Measurements from ENCODE around the gene BLVRB.
"Not testable (repeated sequence)": the region's sequence is repeated elsewhere in the genome, so short reads cannot be mapped to it uniquely, and the experiment has no call there.

Gene BLVRB

DNA sequence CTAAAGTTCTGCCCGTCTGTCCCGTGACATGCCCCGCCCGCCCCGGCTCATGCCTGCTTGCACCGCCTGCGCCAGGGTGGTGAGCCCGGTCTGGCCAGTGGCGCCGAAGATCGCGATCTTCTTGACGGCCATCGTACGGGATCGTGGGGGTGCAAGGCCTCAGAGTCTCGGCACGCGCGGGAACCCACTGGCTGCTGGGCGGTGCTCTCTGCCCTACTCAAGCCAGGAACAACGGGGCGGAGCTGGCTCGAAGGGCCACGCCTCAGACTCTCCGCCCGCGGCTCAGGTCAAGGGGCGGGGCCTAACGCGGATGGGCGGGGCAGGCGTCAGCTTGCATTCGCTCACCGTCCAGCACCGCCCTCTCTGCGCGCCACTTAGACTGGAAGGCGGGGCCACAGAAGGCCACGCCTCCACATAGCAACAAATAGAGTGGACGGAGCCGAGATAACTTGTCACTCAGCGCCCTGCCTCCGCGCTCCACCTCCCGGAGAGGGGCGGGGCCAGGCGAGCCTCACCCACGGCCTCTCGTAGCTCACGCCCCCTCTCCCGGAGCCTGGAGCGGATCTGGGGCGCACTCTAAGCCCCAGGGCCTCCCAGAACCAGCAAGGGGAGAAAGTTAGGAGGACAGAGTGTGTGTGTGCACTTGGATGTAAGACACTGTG, at the start of gene BLVRB:
Gene BLVRB, minus strand, starts transcription at position 189 of the 662 bp plus-strand sequence. Its CDS starts 57 bp downstream, at position 132.
- in situ Hi-C loops (cut with MboI; ENCODE audit: low sequenced_read_pairs), result no loop called here

DNA sequence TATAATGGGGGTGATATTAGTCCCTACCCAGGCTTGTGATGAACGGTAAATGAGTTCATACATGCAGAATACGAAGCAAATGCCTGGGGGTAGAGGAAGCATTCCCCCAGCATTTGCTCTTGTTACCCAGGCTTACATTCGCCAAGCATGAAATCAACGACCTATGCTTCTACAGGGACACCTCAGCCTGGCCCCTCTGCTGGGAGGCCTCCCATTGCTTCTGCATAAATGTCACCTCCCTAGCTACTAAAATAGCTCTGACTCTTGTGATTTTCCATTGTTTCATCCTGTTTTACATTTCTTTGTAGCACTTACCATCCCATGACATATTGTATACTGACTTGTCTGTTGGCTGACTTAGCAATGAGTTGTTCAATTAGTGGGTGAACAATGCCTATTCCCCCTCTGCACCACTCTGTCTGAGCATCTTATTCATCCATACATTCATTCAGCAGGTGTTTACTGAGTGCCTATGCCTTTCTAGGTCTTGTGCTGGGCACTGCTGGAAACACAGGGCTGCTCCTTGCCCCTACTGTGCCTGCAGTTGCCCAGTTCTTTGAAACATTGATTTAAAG, 48.3 kb upstream of the BLVRB start:
- in situ Hi-C loops (cut with MboI; ENCODE audit: low sequenced_read_pairs), result no loop called here

DNA sequence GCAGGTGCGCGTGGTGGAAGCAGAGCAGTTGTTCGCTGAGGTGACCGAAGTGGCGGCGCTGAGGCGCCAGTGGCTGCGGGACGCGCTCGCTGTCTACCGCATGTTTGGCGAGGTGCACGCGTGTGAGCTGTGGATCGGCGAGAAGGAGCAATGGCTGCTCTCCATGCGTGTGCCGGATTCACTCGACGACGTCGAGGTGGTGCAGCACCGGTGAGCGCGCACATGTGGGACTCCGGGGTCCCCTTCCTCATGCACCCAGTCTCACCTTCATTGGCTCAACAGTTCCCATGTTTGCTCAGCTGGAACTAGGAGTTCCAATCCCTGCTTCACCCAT, 47.8 kb upstream of the BLVRB start:
- in situ Hi-C loops (cut with MboI; ENCODE audit: low sequenced_read_pairs), result no loop called here

DNA sequence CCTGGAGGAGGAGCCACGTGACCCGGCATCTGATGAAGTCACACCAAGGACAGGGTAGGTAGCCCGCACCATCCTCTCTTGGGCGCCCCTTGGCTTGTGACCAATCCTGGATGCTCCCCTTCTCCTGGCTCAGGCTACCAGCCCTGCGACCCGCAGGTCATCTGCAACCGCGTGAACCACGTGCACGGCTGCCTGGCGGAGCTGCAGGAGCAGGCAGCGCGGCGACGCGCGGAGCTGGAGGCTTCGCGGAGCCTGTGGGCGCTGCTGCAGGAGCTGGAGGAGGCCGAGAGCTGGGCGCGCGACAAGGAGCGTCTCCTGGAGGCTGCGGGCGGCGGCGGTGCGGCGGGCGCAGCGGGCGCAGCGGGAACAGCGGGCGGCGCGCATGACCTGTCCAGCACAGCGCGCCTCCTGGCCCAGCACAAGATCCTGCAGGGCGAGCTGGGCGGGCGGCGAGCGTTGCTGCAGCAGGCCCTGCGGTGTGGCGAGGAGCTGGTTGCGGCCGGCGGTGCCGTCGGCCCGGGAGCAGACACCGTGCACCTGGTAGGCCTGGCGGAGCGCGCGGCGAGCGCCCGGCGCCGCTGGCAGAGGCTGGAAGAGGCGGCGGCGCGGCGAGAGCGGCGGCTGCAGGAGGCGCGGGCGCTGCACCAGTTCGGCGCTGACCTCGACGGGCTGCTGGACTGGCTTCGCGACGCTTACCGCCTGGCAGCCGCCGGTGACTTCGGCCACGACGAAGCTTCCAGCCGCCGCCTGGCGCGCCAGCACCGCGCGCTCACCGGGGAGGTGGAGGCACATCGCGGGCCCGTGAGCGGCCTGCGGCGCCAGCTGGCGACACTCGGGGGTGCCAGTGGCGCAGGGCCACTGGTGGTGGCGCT, 47.2 kb upstream of the BLVRB start:
- in situ Hi-C loops (cut with MboI; ENCODE audit: low sequenced_read_pairs), result no loop called here

DNA sequence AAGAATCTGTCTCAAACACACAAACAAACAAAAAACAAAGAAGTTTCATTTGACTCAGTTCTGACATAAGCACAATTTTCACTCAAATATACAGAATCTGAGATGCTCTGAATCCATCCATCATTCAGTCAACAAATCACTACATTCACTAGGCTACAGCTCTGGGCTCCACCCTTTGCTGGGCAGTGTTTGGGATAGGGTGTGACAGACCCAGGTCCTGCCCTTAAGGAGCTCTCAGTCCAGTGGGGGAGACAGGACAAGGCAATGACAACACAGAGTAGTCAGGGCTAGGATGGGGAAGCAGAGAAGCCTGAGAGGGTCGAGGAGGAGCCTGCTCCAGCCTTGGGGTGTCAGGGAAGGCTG, 46.5 kb upstream of the BLVRB start:
- in situ Hi-C loops (cut with MboI; ENCODE audit: low sequenced_read_pairs), result no loop called here

DNA sequence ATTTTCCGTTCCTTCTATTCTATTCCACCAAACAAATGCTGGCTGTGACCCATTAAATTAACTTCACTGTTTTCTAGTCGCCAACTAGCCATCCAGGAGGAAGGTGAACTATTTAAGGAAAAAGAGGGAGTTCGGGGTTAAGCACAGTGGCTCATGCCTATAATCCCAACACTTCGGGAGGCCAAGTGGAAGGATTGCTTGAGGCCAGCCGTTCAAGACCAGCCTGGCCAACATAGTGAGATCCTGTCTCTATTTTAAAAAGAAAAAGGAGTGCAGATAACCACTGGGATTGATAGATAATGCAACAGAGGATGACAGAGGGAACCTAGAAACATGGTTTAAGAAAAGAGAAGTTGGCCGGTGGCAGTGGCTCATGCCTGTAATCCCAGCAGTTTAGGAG, 45.9 kb upstream of the BLVRB start:
- in situ Hi-C loops (cut with MboI; ENCODE audit: low sequenced_read_pairs), result no loop called here

DNA sequence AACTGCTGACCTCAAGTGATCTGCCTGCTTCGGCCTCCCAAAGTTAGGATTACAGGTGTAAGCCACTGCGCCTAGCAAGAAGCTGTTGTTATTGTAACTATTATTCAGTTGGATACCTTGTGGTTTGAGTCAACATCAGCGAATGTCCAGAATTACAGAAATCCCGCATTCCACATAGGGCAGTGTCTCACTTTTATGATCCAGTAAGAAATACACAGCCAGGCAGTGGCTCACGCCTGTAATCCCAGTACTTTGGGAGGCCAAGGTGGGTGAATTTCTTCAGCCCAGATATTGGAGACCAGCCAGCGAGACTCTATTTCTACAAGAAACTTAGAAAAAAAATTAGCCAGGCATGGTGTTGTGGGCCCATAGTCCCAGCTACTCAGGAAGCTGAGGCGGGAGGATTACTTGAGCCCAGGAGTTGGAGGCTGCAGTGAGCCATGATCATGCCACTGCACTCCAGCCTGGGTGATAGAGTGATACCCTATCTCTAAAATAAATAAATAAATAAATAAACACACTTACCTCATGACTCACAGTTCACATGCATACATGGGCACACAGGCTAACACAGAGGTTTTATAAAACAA, 45.1 kb upstream of the BLVRB start:
- in situ Hi-C loops (cut with MboI; ENCODE audit: low sequenced_read_pairs), result no loop called here

DNA sequence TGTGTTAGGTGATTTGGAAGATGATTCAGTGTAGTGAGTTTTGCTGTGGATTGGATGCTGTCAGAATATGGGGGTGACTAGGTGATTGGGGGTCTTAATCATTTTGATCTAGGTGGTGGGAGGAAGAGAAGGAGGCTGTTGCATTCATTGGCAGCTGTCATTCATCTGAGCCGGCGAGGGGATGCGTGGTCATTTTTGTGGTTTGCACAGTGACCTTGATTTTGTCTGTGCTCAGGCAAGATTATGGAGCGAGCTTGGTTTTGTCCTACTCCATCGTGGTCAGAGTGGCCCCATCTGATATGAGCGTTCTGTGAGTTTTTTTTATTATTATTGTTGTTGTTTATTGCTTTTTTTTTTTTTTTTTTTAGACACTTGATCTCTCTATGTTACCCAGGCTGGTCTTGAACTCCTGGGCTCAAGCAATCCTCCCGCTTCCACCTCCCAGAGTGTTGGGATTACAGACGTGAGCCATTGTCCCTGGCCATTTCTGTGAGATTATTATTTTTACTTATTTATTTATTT, 43.3 kb upstream of the BLVRB start:
- in situ Hi-C loops (cut with MboI; ENCODE audit: low sequenced_read_pairs), result no loop called here

DNA sequence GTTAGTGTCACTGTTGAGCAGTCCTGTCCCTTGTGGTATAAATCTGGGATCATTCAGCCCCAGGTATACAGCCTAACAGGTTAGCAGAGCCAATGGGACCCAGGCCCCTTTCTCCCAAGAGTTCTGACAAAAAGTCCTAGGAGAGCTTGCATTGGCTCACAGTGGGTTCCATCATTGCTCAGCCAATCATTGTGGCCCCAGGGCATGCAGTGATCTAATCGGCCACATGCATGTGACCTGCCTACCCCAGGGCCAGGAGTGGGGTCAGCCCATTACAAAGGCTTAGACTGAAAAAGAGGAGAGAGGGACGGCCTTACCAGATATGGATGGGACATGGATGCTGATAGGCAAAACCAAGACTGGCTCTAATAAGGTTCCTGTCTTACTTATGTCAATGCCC, 42.3 kb upstream of the BLVRB start:
- in situ Hi-C loops (cut with MboI; ENCODE audit: low sequenced_read_pairs), result no loop called here

DNA sequence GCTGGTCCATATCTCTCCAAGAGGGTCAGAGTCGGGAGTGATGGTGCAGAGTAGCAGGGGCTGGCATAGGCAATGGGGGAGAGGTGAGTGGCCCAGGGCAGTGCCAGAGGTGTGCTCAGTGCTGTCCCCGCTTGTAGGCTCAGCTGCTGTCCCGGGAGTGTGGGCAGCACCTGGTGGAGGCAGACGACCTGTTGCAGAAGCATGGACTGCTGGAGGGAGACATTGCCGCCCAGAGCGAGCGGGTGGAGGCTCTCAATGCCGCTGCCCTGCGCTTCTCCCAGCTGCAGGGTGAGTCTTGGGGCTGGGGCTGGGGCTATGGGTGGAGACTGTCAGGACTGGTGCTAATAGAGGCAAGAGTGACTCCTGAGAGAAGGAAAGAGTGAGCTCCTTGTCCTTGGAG, 40.6 kb upstream of the BLVRB start:
- in situ Hi-C loops (cut with MboI; ENCODE audit: low sequenced_read_pairs), result no loop called here

DNA sequence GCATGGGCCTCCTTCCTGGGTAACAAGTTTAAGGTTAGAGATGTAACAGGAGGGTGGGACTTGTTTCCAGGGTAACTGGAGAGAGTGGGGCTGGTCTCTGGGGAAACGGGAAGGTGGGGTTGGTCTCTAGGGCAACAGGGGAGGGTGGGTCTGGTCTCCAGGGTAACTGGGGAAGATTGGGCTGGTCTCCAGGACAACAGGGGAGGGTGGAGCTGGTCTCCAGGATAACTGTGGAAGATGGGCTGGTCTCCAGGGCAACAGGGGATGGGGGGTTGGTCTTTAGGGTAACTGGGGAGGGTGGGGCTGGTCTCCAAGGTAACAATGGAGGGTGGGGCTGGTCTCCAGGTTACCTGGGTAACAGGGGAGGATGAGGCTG, 37.8 kb upstream of the BLVRB start:
- in situ Hi-C loops (cut with MboI; ENCODE audit: low sequenced_read_pairs), result no loop called here

DNA sequence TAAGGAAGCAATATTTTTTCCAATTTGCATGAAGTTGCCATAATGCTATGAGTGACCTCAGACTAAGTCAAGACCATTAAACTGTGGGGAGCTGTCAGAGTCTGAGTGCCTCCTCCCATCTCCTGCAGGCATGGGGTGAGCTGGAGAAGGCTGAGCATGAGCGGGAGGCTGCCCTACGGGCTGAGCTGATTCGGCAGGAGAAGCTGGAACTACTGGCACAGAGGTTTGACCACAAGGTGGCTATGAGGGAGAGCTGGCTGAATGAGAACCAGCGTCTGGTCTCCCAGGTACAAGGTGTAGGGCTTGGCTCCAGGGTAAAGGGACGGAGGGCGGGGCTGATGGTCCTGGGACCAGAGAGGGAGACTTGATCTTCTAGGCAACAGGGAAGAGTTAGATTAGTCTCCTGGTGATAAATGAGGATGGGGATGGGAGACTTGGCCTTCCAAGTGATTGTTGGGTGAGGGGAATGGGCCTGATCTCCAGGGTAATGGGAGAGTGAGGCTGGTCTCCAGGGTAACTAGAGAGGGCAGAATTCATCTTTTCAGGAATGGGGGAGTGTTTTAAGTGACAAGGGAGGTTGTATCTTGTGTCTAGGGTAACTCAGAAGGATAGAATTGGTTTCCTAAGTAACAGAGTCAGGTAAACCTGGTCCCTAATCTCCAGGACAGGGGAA, 37.2 kb upstream of the BLVRB start:
- in situ Hi-C loops (cut with MboI; ENCODE audit: low sequenced_read_pairs), result no loop called here

DNA sequence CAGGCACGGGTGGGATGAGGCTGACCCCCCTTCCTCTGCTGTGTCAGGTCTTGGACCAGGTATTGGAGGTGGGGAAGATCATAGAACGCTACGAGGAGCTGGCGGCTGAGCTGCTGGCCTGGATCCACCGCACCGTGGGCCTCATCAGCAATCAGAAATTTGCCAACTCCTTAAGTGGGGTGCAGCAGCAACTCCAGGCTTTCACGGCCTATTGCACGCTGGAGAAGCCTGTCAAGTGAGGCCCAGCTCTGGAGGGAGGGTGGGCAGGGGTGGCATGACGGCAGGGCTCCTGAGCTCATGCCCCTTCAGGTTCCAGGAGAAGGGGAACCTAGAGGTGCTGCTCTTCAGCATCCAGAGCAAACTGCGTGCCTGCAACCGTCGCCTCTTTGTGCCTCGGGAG, 36.5 kb upstream of the BLVRB start:
- in situ Hi-C loops (cut with MboI; ENCODE audit: low sequenced_read_pairs), result no loop called here

DNA sequence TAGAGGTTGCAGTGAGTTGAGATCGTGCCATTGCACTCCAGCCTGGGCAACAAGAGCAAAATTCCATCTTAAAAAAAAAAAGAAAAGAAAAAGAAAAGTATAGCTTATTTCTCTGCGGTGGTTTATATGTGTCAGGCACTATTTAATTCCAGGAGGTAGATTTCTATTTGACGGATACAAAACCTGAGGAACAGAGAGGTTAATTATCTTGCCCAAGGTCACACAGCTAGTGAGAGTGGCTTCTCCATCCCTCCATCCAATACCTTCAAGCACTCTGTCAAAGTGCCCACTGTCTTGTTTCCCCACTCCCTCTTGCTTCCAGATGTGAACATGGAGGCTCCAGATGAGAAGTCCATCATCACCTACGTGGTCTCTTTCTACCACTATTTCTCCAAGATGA, 36.1 kb upstream of the BLVRB start:
- in situ Hi-C loops (cut with MboI; ENCODE audit: low sequenced_read_pairs), result no loop called here

DNA sequence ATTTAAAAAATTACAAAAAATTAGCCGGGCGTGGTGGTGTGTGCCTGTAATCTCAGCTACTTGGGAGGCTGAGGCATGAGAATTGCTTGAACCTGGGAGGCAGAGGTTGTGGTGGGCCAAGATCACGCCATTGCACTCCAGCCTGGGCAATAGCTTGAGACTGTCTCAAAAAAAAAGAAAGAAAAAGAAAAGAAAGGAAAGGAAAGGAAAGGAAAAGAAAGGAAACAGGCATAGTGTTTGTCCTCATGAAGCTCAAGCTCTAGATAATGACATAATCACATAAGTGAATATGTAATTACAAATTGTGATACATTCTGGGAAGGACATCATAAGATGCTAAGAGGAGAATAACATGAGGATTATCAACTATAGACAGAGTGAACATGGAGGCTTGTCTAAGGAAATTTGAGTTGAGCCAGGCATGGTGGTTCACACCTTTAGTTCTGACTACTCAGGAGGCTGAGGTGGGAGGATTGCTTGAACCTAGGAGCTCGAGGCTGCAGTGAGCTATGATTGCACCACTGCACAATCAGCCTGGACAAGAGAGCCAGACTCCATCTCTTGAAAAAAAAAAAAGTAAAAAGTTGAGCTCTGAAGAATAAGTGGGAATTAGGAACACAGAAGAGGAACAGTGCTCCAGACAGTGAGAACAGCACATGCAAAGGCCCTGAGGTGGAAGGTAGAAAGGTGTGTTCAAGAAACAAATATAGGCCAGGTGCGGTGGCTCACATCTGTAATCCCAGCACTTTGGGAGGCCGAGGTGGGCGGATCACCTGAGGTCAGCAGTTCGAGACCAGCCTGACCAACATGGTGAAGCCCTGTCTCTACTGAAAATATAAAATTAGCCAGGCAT, 35.4 kb upstream of the BLVRB start:
- in situ Hi-C loops (cut with MboI; ENCODE audit: low sequenced_read_pairs), result not testable (repeated sequence)

DNA sequence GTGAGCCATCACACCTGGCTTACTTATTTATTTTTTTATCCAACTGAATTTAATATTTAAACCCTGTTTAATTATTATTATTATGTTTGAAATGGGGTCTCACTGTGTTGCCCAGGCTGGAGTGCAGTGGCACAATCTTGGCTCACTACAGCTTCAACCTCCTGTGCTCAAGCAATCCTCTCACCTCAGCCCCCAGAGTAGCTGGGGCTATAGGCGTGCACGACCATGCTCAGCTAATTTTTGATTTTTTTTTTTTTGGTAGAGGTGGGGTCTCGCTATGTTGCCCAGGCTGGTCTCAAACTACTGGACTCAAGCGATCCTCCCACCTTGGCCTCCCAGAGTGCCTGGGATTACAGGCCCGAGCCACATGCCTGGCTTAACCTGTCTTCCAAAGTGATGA, 33.8 kb upstream of the BLVRB start:
- in situ Hi-C loops (cut with MboI; ENCODE audit: low sequenced_read_pairs), result no loop called here

DNA sequence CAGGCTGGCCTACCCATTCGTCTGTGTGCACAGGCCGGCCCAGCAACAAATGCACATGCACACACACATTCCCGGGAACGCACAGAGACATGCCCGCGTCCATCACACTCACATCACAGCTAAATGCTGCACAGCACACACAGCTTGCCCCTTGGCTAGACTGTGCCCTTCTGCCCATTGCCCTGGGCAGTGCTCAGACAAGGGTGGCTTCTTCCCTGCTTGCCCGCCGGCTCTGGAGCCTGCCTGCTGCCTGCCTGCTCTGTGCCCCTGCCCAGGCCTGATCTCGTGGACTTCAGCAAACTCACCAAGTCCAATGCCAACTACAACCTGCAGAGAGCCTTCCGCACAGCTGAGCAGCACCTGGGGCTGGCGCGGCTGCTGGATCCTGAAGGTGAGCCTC, 31.7 kb upstream of the BLVRB start:
- in situ Hi-C loops (cut with MboI; ENCODE audit: low sequenced_read_pairs), result no loop called here

DNA sequence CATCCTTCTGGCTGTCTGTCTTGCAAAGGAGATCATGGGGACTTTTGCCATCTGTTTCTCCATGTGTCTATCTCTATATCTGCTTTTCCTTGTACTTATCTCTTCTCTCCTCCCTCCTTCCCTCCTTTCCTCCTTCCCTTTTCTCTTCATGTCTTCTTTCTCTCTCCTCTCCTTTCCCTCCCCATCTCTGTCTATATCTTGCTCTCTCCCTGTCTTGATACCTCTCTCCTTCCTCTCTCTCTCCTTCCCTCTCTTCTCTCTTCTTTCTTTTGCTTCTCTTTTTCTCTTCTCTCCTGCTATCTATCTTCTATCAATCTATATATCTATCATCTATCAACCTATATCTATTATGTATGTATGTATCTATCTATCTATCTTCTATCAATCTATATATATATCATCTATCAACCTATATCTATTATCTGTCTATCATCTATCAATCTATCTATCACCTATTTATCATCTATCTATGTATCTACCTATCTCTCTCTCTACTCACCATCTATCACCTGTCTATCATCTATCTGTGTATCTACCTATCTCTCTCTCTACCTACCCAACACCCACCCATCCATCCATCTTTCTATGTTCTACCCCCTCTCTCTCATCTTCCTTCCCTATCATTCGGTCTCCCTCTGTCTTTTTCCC, 28.8 kb upstream of the BLVRB start:
- in situ Hi-C loops (cut with MboI; ENCODE audit: low sequenced_read_pairs), result no loop called here

DNA sequence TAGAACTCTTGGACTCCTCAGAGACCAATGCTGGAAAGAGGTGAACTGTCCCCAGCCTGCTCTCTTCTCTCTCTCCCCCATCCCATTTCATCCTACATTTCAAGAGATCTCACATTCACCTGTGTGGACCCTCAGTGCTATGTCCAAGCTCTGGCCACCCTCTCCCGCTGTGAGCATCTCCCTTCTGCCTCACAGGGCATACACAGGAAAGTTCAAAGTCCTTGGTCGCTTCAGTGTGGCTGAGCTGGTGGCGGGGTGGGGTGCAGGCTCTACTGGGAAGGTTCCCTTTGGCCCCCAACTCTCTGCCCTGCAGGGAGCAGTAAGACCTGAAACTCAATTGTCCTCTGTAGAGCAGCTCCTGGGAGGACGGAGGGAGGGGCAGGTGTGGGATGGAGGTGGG, 28.2 kb upstream of the BLVRB start:
- in situ Hi-C loops (cut with MboI; ENCODE audit: low sequenced_read_pairs), result no loop called here

DNA sequence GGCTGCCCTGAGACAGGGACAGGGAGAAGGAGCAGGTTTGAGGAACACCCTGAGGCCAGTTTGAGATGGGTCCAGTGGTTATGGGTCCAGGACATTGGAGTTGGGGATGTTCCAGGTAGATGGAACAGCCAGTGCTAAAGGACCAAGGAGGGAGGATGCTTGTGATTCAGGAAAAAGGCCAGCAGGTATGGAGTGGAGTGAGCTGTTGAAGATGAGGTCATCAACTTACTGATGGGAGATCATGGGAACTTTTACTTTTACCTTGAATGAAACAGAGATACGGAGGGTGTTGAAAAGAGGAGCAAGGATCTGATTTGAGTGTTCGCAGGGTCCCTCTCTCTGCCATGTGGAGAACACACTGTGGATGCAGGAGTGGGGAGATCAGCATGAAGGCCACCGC, 26.7 kb upstream of the BLVRB start:
- in situ Hi-C loops (cut with MboI; ENCODE audit: low sequenced_read_pairs), result no loop called here
